ENCODE data around the gene XK.

The XK gene

DNA sequence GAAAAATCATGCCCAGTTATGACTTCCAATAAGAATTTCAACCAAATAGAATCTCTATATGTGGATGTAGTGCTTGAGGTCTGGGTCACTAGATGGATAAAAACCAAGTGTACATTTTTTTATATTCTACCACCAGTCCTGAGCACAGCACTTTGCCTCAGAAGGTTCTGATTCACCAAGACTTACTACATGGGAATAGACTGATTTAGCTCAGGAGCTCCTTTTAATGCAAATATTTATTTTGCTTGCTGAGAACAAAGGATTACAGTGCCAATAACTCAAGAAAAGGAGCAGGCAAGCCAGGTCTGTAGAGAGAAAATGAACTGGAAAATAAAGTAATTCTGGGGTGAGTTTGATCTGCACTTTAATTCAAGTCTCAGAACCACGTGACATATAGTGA, 6.4 kb upstream of the XK start:
- H3K27ac ChIP-seq (ENCODE audit: low read depth, low read length): no peak overlapping the region
- H3K4me3 ChIP-seq (ENCODE audit: low read depth, low read length): no peak overlapping the region
- no peaks in the 10 kb centered on the region for H3K4me1 ChIP-seq (ENCODE audit: control insufficient read depth, insufficient read depth, low read length, unreplicated experiment)
- H3K79me2 ChIP-seq (ENCODE audit: control insufficient read depth, insufficient read depth, low read length, unreplicated experiment): no peaks in the 10 kb centered on the region
- no peak overlapping the region for H2AFZ ChIP-seq (ENCODE audit: low read length, unreplicated experiment)
- H3K27me3 ChIP-seq (ENCODE audit: insufficient read depth, low read length): no peaks in the 10 kb centered on the region
- H3K36me3 ChIP-seq (ENCODE audit: insufficient read depth, low read length): no peaks in the 10 kb centered on the region

DNA sequence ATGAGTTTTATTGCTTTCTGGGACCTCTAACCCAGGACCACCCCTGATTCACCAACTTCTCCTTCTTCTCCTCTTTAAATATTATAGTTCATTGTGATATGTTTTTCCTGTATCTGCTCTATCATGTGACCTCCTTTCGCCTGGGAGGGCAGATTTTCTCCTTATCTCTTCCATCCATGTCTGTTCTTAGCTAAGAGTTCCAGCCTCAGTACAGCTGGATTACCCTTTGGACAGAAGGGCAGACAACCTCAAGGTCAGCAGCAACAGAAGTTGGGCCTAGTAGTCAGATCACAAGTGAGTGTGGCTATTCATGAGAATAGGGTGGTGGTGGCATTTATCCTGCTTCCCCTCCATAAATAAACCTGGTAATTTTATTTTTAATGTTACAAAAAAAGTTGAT, 5.7 kb upstream of the XK start:
- Histone ChIP-seq H3K4me1 (ENCODE audit: control insufficient read depth, insufficient read depth, low read length, unreplicated experiment) (peaks cover 2% of the 10 kb centered on the region), H2AFZ (ENCODE audit: low read length, unreplicated experiment) (no peak overlapping the region), H3K27ac (ENCODE audit: low read depth, low read length) (no peak overlapping the region), H3K79me2 (ENCODE audit: control insufficient read depth, insufficient read depth, low read length, unreplicated experiment) (no peaks in the 10 kb centered on the region), H3K27me3 (ENCODE audit: insufficient read depth, low read length) (no peaks in the 10 kb centered on the region), H3K36me3 (ENCODE audit: insufficient read depth, low read length) (no peaks in the 10 kb centered on the region), H3K4me3 (ENCODE audit: low read depth, low read length) (no peak overlapping the region)

DNA sequence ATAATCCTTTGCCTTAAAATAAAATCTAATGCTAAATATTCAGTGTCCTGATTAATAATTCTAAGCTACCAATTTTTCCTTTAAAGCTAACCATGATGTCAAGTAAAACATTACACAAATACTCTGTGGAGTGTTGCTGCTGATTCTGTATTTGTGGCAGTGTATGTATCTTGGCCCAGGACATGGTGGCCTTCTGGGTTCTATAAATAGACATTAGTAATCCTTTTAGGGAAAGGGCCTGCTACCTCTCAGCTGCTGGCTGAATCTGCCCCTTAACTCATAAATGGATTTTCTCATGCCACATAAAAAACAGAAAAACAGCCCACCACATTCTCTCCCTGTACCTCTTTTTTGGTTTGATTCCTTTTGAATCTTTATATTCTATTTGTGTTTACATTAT, 1.2 kb upstream of the XK start:
- H3K79me2 ChIP-seq (ENCODE audit: control insufficient read depth, insufficient read depth, low read length, unreplicated experiment): no peaks in the 10 kb centered on the region
- no peaks in the 10 kb centered on the region for H3K27me3 ChIP-seq (ENCODE audit: insufficient read depth, low read length)
- H3K27ac ChIP-seq (ENCODE audit: low read depth, low read length): no peak overlapping the region
- H2AFZ ChIP-seq (ENCODE audit: low read length, unreplicated experiment): no peak overlapping the region
- H3K4me1 ChIP-seq (ENCODE audit: control insufficient read depth, insufficient read depth, low read length, unreplicated experiment): peaks cover 6% of the 10 kb centered on the region
- no peaks in the 10 kb centered on the region for H3K36me3 ChIP-seq (ENCODE audit: insufficient read depth, low read length)
- H3K4me3 ChIP-seq (ENCODE audit: low read depth, low read length): no peak overlapping the region

DNA sequence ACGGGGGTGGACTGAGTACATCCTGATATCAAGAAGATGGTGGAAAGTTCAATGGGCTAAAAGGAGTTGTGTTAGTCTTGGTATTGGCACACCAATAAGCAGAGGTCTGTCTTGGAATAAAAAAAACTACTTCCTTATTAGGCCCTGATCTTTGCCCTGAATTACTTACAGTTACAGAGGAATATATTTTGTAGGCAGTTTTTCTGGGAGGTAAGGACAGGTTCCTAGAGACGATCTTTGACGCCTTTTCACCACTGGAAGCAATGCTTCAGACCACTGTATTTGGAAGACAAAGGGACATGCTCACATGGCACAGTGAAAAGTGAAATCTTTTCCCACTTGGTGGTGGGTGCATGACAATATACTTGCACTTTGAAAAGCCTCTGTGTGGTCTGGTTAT, 618 bp upstream of the XK start:
- Histone ChIP-seq H3K79me2 (ENCODE audit: control insufficient read depth, insufficient read depth, low read length, unreplicated experiment) (no peaks in the 10 kb centered on the region), H3K4me3 (ENCODE audit: low read depth, low read length) (peak overlapping the region; percentile 74), H2AFZ (ENCODE audit: low read length, unreplicated experiment) (peak overlapping the region; percentile 85), H3K27me3 (ENCODE audit: insufficient read depth, low read length) (no peaks in the 10 kb centered on the region), H3K27ac (ENCODE audit: low read depth, low read length) (no peak overlapping the region), H3K4me1 (ENCODE audit: control insufficient read depth, insufficient read depth, low read length, unreplicated experiment) (peaks cover 6% of the 10 kb centered on the region), H3K36me3 (ENCODE audit: insufficient read depth, low read length) (no peaks in the 10 kb centered on the region)

DNA sequence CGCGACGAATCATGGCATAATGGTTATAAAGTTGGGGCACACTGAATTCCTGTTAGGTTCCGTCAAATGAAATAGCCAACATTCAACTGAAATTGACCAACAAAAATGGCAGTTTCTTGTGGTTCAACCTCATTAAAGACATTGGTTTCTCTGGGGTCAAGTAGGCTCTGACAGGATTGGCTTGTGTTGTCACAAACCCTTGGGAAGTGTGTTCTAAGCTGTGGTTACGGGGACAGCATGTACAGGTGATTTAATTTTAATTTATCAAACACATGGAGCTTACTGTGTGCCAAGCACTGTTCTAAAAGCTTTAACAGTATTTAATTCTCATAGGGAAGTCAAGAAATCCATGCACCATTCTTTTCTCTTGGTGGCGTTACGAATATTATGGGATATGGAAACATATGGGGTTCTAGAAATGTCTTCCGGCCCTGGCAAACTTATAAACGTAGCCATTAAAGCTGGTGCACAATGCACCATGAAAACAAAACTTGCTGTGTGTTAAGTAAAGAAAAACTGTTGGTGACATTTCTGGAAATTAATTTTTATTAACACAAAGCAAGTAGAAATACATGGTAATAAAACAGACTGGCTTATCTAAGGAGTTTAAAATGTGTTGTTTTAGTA, 891 bp downstream of the XK start:
- H3K27ac ChIP-seq (ENCODE audit: low read depth, low read length): no peak overlapping the region
- H3K27me3 ChIP-seq (ENCODE audit: insufficient read depth, low read length): no peaks in the 10 kb centered on the region
- H2AFZ ChIP-seq (ENCODE audit: low read length, unreplicated experiment): no peak overlapping the region
- peak overlapping the region; percentile 74 for H3K4me3 ChIP-seq (ENCODE audit: low read depth, low read length)
- no peaks in the 10 kb centered on the region for H3K79me2 ChIP-seq (ENCODE audit: control insufficient read depth, insufficient read depth, low read length, unreplicated experiment)
- peaks cover 6% of the 10 kb centered on the region for H3K4me1 ChIP-seq (ENCODE audit: control insufficient read depth, insufficient read depth, low read length, unreplicated experiment)
- no peaks in the 10 kb centered on the region for H3K36me3 ChIP-seq (ENCODE audit: insufficient read depth, low read length)

DNA sequence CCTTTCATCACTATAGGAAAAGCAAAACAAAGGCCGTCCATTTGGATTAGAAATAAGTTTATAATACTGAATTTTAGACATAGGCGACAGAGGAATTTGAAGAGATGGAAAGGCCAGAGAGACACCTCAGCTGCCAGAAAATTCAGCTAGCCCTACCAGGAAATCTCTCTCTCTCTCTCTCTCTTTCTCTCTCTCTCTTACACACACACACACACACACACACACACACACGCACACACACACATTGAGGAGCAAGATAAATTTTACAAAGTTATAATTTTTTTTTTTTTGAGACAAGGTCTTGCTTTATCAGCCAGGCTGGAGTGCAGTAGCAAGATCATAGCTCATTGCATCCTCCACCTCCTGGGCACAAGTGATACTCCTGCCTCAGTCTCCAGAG, 1.4 kb downstream of the XK start:
- no peak overlapping the region for H3K27ac ChIP-seq (ENCODE audit: low read depth, low read length)
- H3K4me1 ChIP-seq (ENCODE audit: control insufficient read depth, insufficient read depth, low read length, unreplicated experiment): peaks cover 6% of the 10 kb centered on the region
- H3K36me3 ChIP-seq (ENCODE audit: insufficient read depth, low read length): no peaks in the 10 kb centered on the region
- no peak overlapping the region for H2AFZ ChIP-seq (ENCODE audit: low read length, unreplicated experiment)
- no peaks in the 10 kb centered on the region for H3K27me3 ChIP-seq (ENCODE audit: insufficient read depth, low read length)
- no peak overlapping the region for H3K4me3 ChIP-seq (ENCODE audit: low read depth, low read length)
- no peaks in the 10 kb centered on the region for H3K79me2 ChIP-seq (ENCODE audit: control insufficient read depth, insufficient read depth, low read length, unreplicated experiment)

DNA sequence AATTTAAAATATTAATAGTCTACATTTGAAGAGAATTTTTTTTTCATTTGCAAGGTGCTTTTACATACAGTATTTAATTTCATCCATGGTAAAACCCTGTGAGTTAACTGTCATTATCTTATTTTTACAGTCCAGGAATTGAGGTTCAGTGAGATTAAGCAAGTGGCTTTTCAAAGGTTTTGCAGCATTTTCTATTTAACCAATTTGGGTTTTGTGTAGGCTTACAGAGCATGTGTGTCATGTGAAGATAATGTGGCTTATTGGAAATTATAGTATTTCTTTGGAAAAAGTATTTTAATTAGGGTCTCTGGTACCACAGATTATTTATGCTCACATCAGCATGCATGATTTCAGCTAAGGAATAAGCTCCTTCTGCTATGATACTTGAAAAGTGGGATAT, 4.5 kb downstream of the XK start:
- Histone ChIP-seq H3K27me3 (ENCODE audit: insufficient read depth, low read length) (no peaks in the 10 kb centered on the region), H3K79me2 (ENCODE audit: control insufficient read depth, insufficient read depth, low read length, unreplicated experiment) (no peaks in the 10 kb centered on the region), H3K4me3 (ENCODE audit: low read depth, low read length) (no peak overlapping the region), H2AFZ (ENCODE audit: low read length, unreplicated experiment) (no peak overlapping the region), H3K36me3 (ENCODE audit: insufficient read depth, low read length) (no peaks in the 10 kb centered on the region), H3K27ac (ENCODE audit: low read depth, low read length) (no peak overlapping the region), H3K4me1 (ENCODE audit: control insufficient read depth, insufficient read depth, low read length, unreplicated experiment) (peaks cover 2% of the 10 kb centered on the region)

DNA sequence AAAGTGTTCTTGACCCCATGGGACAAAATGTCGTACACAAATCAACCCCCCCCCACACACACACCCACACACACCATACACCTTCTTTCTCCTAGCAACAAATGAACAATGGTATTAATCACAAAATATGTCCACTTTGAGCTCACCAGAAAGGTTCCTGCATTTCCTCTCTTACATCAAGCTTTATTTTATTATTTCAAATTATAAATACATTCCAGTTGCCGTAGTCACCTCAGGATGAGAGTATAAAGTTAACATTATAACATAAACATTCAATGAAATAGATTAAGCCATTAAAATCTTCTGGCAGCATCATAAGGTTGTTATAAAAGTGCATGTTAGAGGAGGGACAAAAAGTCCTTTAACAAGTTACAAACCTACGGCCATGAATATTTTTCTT, 7.3 kb downstream of the XK start:
- no peak overlapping the region for H3K4me3 ChIP-seq (ENCODE audit: low read depth, low read length)
- peaks cover 4% of the 10 kb centered on the region for H3K4me1 ChIP-seq (ENCODE audit: control insufficient read depth, insufficient read depth, low read length, unreplicated experiment)
- H2AFZ ChIP-seq (ENCODE audit: low read length, unreplicated experiment): no peak overlapping the region
- no peaks in the 10 kb centered on the region for H3K79me2 ChIP-seq (ENCODE audit: control insufficient read depth, insufficient read depth, low read length, unreplicated experiment)
- no peaks in the 10 kb centered on the region for H3K27me3 ChIP-seq (ENCODE audit: insufficient read depth, low read length)
- H3K36me3 ChIP-seq (ENCODE audit: insufficient read depth, low read length): no peaks in the 10 kb centered on the region
- peak overlapping the region; percentile 16 for H3K27ac ChIP-seq (ENCODE audit: low read depth, low read length)

DNA sequence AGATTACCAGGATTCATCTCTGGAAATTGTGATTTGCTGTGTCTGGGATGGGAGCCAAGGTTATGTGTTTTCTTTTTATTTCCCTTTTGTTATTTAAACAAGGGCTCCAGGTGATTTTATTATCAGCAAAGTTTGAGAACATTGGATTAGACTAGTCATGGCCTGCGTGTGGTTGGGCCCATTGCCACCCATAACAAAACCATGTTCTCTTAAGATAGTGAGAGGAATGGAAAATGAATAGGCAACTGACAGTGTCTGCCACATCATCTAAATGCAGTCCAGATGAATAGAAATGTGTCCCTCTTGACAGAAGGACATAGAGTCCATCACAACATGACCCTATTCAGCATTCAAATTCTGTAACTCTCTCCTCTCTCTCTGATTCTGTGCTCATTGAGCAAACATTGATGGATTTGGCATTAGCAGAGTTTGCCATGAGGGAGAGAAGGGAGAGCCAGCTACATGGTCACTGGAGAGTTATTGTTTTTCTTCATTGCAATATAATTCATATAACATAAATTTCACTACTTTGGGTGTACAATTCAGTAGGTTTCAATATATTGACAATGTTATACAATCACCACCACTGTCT, 11.7 kb downstream of the XK start:
- no peaks in the 10 kb centered on the region for H3K27me3 ChIP-seq (ENCODE audit: insufficient read depth, low read length)
- no peak overlapping the region for H3K4me3 ChIP-seq (ENCODE audit: low read depth, low read length)
- H3K79me2 ChIP-seq (ENCODE audit: control insufficient read depth, insufficient read depth, low read length, unreplicated experiment): no peaks in the 10 kb centered on the region

DNA sequence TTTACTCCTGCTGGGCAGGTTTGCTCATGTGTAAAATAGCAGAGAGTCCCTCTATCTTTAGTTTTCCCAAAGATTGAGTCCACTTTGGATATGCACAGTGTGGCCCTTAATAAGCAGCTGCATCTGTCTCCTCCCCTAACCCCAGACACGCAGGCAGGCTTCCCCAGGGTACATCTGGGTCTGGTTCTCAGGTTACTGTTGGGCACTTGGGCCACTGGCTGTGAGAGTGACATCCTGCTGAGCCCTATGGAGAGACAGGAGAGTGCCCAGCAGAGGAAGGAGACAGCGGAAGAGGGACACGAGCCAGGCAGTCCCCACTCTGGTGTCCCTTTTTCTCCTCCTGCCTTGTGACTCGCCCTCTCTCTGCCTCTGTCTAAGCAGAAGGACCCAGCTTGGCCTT, 16.0 kb downstream of the XK start:
- no peak overlapping the region for H3K27ac ChIP-seq (ENCODE audit: low read depth, low read length)
- no peaks in the 10 kb centered on the region for H3K27me3 ChIP-seq (ENCODE audit: insufficient read depth, low read length)
- H2AFZ ChIP-seq (ENCODE audit: low read length, unreplicated experiment): no peak overlapping the region
- H3K36me3 ChIP-seq (ENCODE audit: insufficient read depth, low read length): no peaks in the 10 kb centered on the region
- peaks cover 4% of the 10 kb centered on the region for H3K4me1 ChIP-seq (ENCODE audit: control insufficient read depth, insufficient read depth, low read length, unreplicated experiment)
- no peak overlapping the region for H3K4me3 ChIP-seq (ENCODE audit: low read depth, low read length)
- no peaks in the 10 kb centered on the region for H3K79me2 ChIP-seq (ENCODE audit: control insufficient read depth, insufficient read depth, low read length, unreplicated experiment)

More for the DNA sequence above, 11.7 kb downstream of the XK start:
- no peak overlapping the region for H2AFZ ChIP-seq (ENCODE audit: low read length, unreplicated experiment)
- no peaks in the 10 kb centered on the region for H3K36me3 ChIP-seq (ENCODE audit: insufficient read depth, low read length)
- H3K4me1 ChIP-seq (ENCODE audit: control insufficient read depth, insufficient read depth, low read length, unreplicated experiment): peaks cover 4% of the 10 kb centered on the region
- H3K27ac ChIP-seq (ENCODE audit: low read depth, low read length): no peak overlapping the region

DNA sequence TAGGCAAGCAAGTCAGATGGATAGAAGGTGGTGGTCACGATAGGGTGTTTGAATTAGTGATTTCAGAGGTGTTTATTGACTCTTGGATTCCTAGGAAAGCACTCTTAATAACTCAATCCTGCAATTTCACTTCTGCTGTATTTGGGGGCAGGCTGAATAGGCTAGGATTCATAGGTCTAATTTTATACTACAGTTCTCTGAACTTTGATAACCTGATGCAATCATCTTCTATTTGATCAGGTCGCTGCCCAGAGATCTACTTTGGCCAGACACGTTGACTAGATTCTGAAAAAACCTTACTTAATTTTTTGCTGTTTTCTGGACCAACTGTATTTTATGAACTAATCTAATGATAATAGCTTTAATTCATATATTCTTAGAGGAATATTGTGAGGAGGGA, 26.4 kb downstream of the XK start:
- H3K79me2 ChIP-seq (ENCODE audit: control insufficient read depth, insufficient read depth, low read length, unreplicated experiment): no peaks in the 10 kb centered on the region
- no peaks in the 10 kb centered on the region for H3K27me3 ChIP-seq (ENCODE audit: insufficient read depth, low read length)
- no peak overlapping the region for H2AFZ ChIP-seq (ENCODE audit: low read length, unreplicated experiment)
- no peaks in the 10 kb centered on the region for H3K36me3 ChIP-seq (ENCODE audit: insufficient read depth, low read length)
- peaks cover 5% of the 10 kb centered on the region for H3K4me1 ChIP-seq (ENCODE audit: control insufficient read depth, insufficient read depth, low read length, unreplicated experiment)
- H3K27ac ChIP-seq (ENCODE audit: low read depth, low read length): no peak overlapping the region
- no peak overlapping the region for H3K4me3 ChIP-seq (ENCODE audit: low read depth, low read length)
